D721Med (cell line): Measurements from ENCODE around the gene ANKRD27.

Source experiments
- DNase-seq: peaks from one replicate; pipeline ENCODE4 v3.0.0; 2011; ENCODE audit warnings: low spot score; ENCODE audit not compliant: insufficient read length
- FAIRE-seq: peaks from 2 replicates; lab custom pipeline; 2011; peaks lifted over from hg19 to GRCh38; lab: Jason Lieb, UNC
- CTCF ChIP-seq: IDR thresholded peaks from 2 replicates; pipeline ENCODE4 v1.5.1; 2012; ENCODE audit warnings: mild to moderate bottlenecking, control low read depth; ENCODE audit not compliant: insufficient read depth; ENCODE audit errors: missing control alignments

The ANKRD27 gene

GRCh38 chr19:32570081-32570785 is 104.7 kb downstream of the ANKRD27 start:
- FAIRE-seq (no peak), DNase-seq (no peak)
- peak; percentile 79 for TF ChIP-seq CTCF

- DNase-seq (no peak), FAIRE-seq (no peak)
- no peak for TF ChIP-seq CTCF
These were observed 107.5 kb downstream of the ANKRD27 start for GRCh38 chr19:32567486-32567885.

GRCh38 chr19:32566246-32566830 is 108.6 kb downstream of the ANKRD27 start:
- DNase-seq (no peak), FAIRE-seq (no peak)
- no peak for TF ChIP-seq CTCF

GRCh38 chr19:32563761-32564160 is 111.2 kb downstream of the ANKRD27 start:
- no peak for FAIRE-seq
- no peak for TF ChIP-seq CTCF
- no peak for DNase-seq

- FAIRE-seq (no peak), DNase-seq (no peak)
- TF ChIP-seq CTCF = no peak
These were observed 116.3 kb downstream of the ANKRD27 start for GRCh38 chr19:32558607-32559228.

- TF ChIP-seq CTCF = no peak
- no peak for DNase-seq
- no peak for FAIRE-seq
These were observed 119.2 kb downstream of the ANKRD27 start for GRCh38 chr19:32555786-32556185.

- TF ChIP-seq CTCF = no peak
- DNase-seq (no peak), FAIRE-seq (no peak)
These were observed 124.3 kb downstream of the ANKRD27 start for GRCh38 chr19:32550666-32551065.
